SK-N-SH (cell line): ENCODE measurements around the gene HDHD5.

Source experiments
- CTCF ChIP-seq: fragments of 200-600 bp; sonication (generic); IDR thresholded peaks from 2 replicates; pipeline ENCODE4 v1.6.1; 2017; ENCODE audit warnings: antibody characterized with exemption, mild to moderate bottlenecking, moderate library complexity
- EZH2phosphoT487 ChIP-seq: fragments of 200-600 bp; sonication (generic); IDR thresholded peaks from 2 replicates; pipeline ENCODE4 v1.6.1; 2017; ENCODE audit warnings: low read depth, mixed run types, mild to moderate bottlenecking, antibody characterized with exemption, moderate library complexity, borderline replicate concordance
- FOSL2 ChIP-seq: IDR thresholded peaks from 2 replicates; pipeline ENCODE4 v1.4.0; 2012; ENCODE audit warnings: low read depth, mild to moderate bottlenecking, moderate library complexity, borderline replicate concordance
- GATA2 ChIP-seq: sonication (generic); formaldehyde crosslinking; IDR thresholded peaks from 2 replicates; pipeline ENCODE4 v1.5.0; 2020; ENCODE audit warnings: mild to moderate bottlenecking, missing genetic modification reagents
- IRF3 ChIP-seq: fragments of 150-350 bp; IDR thresholded peaks from 2 replicates; pipeline ENCODE4 v1.6.1; 2016; ENCODE audit warnings: mild to moderate bottlenecking, low read depth, low read length
- MEF2A ChIP-seq: IDR thresholded peaks from 2 replicates; pipeline ENCODE4 v1.4.0; 2012; ENCODE audit warnings: low read depth, borderline replicate concordance
- NFIC ChIP-seq: IDR thresholded peaks from 2 replicates; pipeline ENCODE4 v1.4.0; 2012; ENCODE audit warnings: borderline replicate concordance
- REST ChIP-seq: IDR thresholded peaks from 2 replicates; pipeline ENCODE4 v1.6.1; 2012; ENCODE audit warnings: mild to moderate bottlenecking, low read depth, low read length, moderate library complexity
- SIN3A ChIP-seq: IDR thresholded peaks from 2 replicates; pipeline ENCODE4 v1.6.1; 2012; ENCODE audit warnings: low read depth, mild to moderate bottlenecking, low read length, moderate library complexity, borderline replicate concordance
- TCF12 ChIP-seq: IDR thresholded peaks from 2 replicates; pipeline ENCODE4 v1.4.0; 2012
- TF ChIP-seq, protein P1 (sequence below): IDR thresholded peaks from 2 replicates; pipeline ENCODE4 v1.4.0; 2012; ENCODE audit warnings: low read depth, borderline replicate concordance

GRCh38 chr22:17155941-17156340 lies 3.1 kb downstream of the HDHD5 start:
- TF ChIP-seq GATA2 (CRISPR knock-in tag) = no peak
- TF ChIP-seq CTCF = no peak
- no peak for TF ChIP-seq EZH2phosphoT487
- TF ChIP-seq TCF12 = no peak
- no peak for TF ChIP-seq REST
- TF ChIP-seq, protein P1, sequence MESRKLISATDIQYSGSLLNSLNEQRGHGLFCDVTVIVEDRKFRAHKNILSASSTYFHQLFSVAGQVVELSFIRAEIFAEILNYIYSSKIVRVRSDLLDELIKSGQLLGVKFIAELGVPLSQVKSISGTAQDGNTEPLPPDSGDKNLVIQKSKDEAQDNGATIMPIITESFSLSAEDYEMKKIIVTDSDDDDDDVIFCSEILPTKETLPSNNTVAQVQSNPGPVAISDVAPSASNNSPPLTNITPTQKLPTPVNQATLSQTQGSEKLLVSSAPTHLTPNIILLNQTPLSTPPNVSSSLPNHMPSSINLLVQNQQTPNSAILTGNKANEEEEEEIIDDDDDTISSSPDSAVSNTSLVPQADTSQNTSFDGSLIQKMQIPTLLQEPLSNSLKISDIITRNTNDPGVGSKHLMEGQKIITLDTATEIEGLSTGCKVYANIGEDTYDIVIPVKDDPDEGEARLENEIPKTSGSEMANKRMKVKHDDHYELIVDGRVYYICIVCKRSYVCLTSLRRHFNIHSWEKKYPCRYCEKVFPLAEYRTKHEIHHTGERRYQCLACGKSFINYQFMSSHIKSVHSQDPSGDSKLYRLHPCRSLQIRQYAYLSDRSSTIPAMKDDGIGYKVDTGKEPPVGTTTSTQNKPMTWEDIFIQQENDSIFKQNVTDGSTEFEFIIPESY = no peak
- TF ChIP-seq FOSL2 = no peak
- no peak for TF ChIP-seq SIN3A
- no peak for TF ChIP-seq MEF2A
- TF ChIP-seq NFIC = no peak
- TF ChIP-seq IRF3 = no peak
